ENCODE measurements around the gene NEURL1.

GRCh38 chr10:103609231-103610082 is 116.0 kb downstream of the NEURL1 start:
- TF ChIP-seq E2F8 (IDR thresholded peaks at IDR 0.05; ENCODE audit: low read depth, partially characterized antibody), result no peak
- no peak for TF ChIP-seq EZH2 (IDR thresholded peaks at IDR 0.05; ENCODE audit: borderline replicate concordance, control insufficient read depth, low read depth, low read length)
- TF ChIP-seq SREBF2 (IDR thresholded peaks at IDR 0.05; ENCODE audit: low read length), result no peak
- TF ChIP-seq ZBTB33 (IDR thresholded peaks at IDR 0.05), result no peak

Data from GM12878 (cell line).